ENCODE data around the gene TMC1.

The TMC1 gene

GRCh38 chr9:72695365-72695764, 174.0 kb downstream of the TMC1 start:
- no peak for TF ChIP-seq CTCF (conservative IDR thresholded peaks at IDR 0.05; ENCODE audit: low read length)
- no peak overlapping the region for H3K4me3 ChIP-seq (ENCODE audit: low read length)
- no peak for DNase-seq (ENCODE audit: low read depth)

GRCh38 chr9:72696511-72696910, 175.1 kb downstream of the TMC1 start:
- no peak for TF ChIP-seq CTCF (conservative IDR thresholded peaks at IDR 0.05; ENCODE audit: low read length)
- H3K4me3 ChIP-seq (ENCODE audit: low read length) = no peak overlapping the region
- no peak for DNase-seq (ENCODE audit: low read depth)

- DNase-seq (ENCODE audit: low read depth) = no peak
- TF ChIP-seq CTCF (conservative IDR thresholded peaks at IDR 0.05; ENCODE audit: low read length) = no peak
- no peak overlapping the region for H3K4me3 ChIP-seq (ENCODE audit: low read length)
These were observed 180.1 kb downstream of the TMC1 start for GRCh38 chr9:72701510-72701909.

- peak overlapping the region; percentile 16; the same call in 1 of the 2 replicates for H3K4me3 ChIP-seq (ENCODE audit: low read length)
- DNase-seq (ENCODE audit: low read depth) = peak; percentile 45
These were observed 182.2 kb downstream of the TMC1 start for GRCh38 chr9:72703574-72703973.

GRCh38 chr9:72704688-72705375, 183.4 kb downstream of the TMC1 start:
- no peak overlapping the region for H3K4me3 ChIP-seq (ENCODE audit: low read length)
- no peak for DNase-seq (ENCODE audit: low read depth)
- no peak for TF ChIP-seq CTCF (conservative IDR thresholded peaks at IDR 0.05; ENCODE audit: low read length)

More at GRCh38 chr9:72703574-72703973, 182.2 kb downstream of the TMC1 start:
- TF ChIP-seq CTCF (conservative IDR thresholded peaks at IDR 0.05; ENCODE audit: low read length) = peak; percentile 17; the same call in 1 of the 2 replicates

GRCh38 chr9:72718503-72718902, 197.1 kb downstream of the TMC1 start:
- DNase-seq (ENCODE audit: low read depth) = no peak
- no peak for TF ChIP-seq CTCF (conservative IDR thresholded peaks at IDR 0.05; ENCODE audit: low read length)

GRCh38 chr9:72721067-72721466, 199.7 kb downstream of the TMC1 start:
- no peak overlapping the region for H3K4me3 ChIP-seq (ENCODE audit: low read length)
- no peak for TF ChIP-seq CTCF (conservative IDR thresholded peaks at IDR 0.05; ENCODE audit: low read length)
- no peak for DNase-seq (ENCODE audit: low read depth)

More at GRCh38 chr9:72718503-72718902, 197.1 kb downstream of the TMC1 start:
- H3K4me3 ChIP-seq (ENCODE audit: low read length) = no peak overlapping the region
